Renal pelvis (tissue), 12 donors: ENCODE measurements around the gene STK32C. TPM values are rescaled to one million over a fixed set of nuclear protein-coding genes. Genes with fewer than 3 reads are reported as not detected.
A peak's percentile ranks its signal among the peaks of the same experiment; 100 is the strongest.

Source experiments
- DNase-seq: peaks from one replicate; pipeline ENCODE4 v3.0.0-alpha.2; 2013
- long read RNA-seq, 16 experiments: transcript quantifications; one replicate each; lab custom pipeline, GENCODE V29; 2026
- polyA plus RNA-seq, 3 donors: library from polyadenylated mRNA; unstranded; fragments of 120-200 nt; gene quantifications; one replicate each; pipeline ENCODE4 v1.2.1, GENCODE V29; 2013; ENCODE audit not compliant: insufficient read length in 3 of 3

STK32C gene
- polyA plus RNA-seq = 10 to 100 TPM; 11.6 to 15.4 (median 12.4) TPM
- long read RNA-seq, donor 1, transcript STK32C-202 (2 exons, 733 nt) = major isoform, 5 of 9 reads
- long read RNA-seq, donor 1, partial matches to known transcripts = 0 of 9 reads
- long read RNA-seq, donor 1, other reads (novel, unspliced or antisense) = 0 of 9 reads
- long read RNA-seq, donor 2, partial matches to known transcripts = 11 of 16 reads
- long read RNA-seq, donor 2, other reads (novel, unspliced or antisense) = 0 of 16 reads
- long read RNA-seq, donor 3, partial matches to known transcripts = 0 of 5 reads
- long read RNA-seq, donor 3, other reads (novel, unspliced or antisense) = 0 of 5 reads
- long read RNA-seq, donor 4, partial matches to known transcripts = 0 of 4 reads
- long read RNA-seq, donor 4, other reads (novel, unspliced or antisense) = 0 of 4 reads
- long read RNA-seq, donor 5, partial matches to known transcripts = 0 of 2 reads
- long read RNA-seq, donor 5, other reads (novel, unspliced or antisense) = 0 of 2 reads
- long read RNA-seq, donor 6, partial matches to known transcripts = 0 of 3 reads
- long read RNA-seq, donor 6, other reads (novel, unspliced or antisense) = 0 of 3 reads
- long read RNA-seq, donor 7, partial matches to known transcripts = 0 of 4 reads
- long read RNA-seq, donor 7, other reads (novel, unspliced or antisense) = 0 of 4 reads
- long read RNA-seq, donor 8 = 0 reads
- long read RNA-seq, donor 9, transcript STK32C-202 (2 exons, 733 nt) = major isoform, 12 of 14 reads
- long read RNA-seq, donor 9, partial matches to known transcripts = 0 of 14 reads
- long read RNA-seq, donor 9, other reads (novel, unspliced or antisense) = 0 of 14 reads
- long read RNA-seq, donor 10, partial matches to known transcripts = 0 of 3 reads
- long read RNA-seq, donor 10, other reads (novel, unspliced or antisense) = 0 of 3 reads
- long read RNA-seq, donor 11, partial matches to known transcripts = 0 of 2 reads
- long read RNA-seq, donor 11, other reads (novel, unspliced or antisense) = 0 of 2 reads
- long read RNA-seq, donor 12, partial matches to known transcripts = 5 of 6 reads
- long read RNA-seq, donor 12, other reads (novel, unspliced or antisense) = 0 of 6 reads
- long read RNA-seq, donor 13, partial matches to known transcripts = 0 of 5 reads
- long read RNA-seq, donor 13, other reads (novel, unspliced or antisense) = 0 of 5 reads
- long read RNA-seq, donor 14 = 0 reads
- long read RNA-seq, donor 15, transcript STK32C-205 (2 exons, 607 nt) = major isoform, 6 of 11 reads
- long read RNA-seq, donor 15, partial matches to known transcripts = 0 of 11 reads
- long read RNA-seq, donor 15, other reads (novel, unspliced or antisense) = 0 of 11 reads
- long read RNA-seq, donor 16, partial matches to known transcripts = 0 of 4 reads
- long read RNA-seq, donor 16, other reads (novel, unspliced or antisense) = 0 of 4 reads

DNA sequence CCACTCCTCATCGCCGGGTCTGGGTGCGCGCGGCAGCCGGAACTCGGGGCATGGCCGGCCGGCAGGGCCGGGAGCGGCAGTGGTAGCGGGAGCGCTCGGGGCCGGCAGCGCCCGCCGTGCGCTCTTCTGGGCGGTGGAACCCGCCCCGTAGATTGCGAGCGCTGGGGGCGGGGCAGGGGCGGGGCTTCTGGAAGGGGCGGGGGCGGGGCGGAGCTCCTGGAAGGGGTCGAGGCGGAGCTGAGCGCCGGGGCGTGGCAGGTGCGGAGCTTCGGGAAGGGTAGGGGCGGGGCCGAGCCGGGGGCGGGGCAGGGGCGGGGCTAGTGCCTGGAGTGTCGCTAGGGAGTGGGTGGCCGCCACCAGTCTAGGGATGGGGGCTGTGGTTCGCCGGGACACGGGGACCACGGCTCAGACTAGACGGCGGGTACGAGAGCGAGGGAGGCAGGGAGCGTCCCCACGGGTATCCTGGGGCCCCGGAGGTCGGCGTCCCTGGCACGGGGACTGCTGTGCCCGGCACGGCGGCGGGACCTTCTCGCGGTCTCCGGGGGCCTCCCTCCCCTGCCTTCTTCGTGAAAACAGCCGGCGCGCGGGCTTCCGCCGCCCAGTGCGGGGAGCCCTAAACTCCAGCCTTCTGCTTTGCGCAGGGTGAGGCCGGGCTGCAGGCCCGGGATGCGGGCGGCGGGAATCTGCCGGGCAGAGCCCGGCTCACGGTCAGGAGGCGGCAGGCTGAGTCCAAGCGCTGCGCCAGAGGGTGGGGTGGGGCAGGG, at the start of gene STK32C:
Gene STK32C, minus strand, starts transcription at position 128 of the 764 bp plus-strand sequence. Its CDS starts 117 bp downstream, at position 11.
- peak; percentile 87 for DNase-seq

DNA sequence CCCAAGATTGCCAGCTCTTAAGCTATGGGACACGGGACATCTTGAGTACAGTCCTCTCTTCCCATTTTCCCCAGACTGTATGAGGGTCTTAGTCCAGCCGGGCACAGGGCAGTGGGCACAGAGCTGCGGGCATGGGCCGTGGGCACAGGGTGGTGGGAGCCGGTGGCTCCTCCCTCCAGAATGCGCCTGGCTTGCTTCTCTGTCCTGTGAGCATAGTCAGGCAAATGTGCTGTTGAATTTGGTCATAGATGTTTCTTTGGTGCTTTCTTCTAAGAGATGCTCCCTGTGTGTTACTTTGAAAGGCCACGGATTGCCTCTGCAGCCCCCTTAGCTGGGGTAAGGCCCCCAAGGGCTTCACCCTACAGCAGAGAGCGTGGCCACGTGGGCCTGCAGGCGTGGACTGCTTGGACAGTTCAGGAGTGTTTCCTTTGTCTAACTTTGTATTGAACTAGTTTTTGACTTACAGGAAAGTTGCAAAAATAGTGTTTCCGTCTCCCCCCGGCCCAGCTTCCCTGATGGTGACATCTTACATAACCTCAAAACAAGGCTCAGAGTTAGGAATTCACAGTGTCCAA, 49.0 kb upstream of the STK32C start:
- no peak for DNase-seq

- no peak for DNase-seq
Observed at GRCh38 chr10:132355754-132356153, 48.0 kb upstream of the STK32C start.

DNA sequence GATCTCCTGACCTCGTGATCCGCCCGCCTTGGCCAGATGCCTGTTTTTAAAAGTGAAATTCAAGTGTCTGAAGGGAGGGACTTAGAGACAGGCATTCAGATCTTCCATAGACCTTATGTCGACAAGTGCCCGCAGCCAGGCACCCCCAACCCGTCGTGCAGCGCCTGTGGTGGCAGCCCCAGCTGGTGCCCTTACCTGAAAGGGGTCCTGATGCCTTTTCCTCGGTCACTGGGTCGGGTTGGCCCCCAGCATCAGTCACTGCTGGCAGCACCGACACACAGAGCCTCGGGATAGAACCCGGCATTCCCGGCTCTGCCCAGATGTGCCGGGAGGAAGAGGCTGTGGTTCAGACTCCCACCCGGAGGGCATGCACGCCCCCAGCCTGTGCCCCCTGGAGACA, 47.5 kb upstream of the STK32C start:
- no peak for DNase-seq

- DNase-seq = no peak
Observed at GRCh38 chr10:132354356-132355094, 46.8 kb upstream of the STK32C start.

DNA sequence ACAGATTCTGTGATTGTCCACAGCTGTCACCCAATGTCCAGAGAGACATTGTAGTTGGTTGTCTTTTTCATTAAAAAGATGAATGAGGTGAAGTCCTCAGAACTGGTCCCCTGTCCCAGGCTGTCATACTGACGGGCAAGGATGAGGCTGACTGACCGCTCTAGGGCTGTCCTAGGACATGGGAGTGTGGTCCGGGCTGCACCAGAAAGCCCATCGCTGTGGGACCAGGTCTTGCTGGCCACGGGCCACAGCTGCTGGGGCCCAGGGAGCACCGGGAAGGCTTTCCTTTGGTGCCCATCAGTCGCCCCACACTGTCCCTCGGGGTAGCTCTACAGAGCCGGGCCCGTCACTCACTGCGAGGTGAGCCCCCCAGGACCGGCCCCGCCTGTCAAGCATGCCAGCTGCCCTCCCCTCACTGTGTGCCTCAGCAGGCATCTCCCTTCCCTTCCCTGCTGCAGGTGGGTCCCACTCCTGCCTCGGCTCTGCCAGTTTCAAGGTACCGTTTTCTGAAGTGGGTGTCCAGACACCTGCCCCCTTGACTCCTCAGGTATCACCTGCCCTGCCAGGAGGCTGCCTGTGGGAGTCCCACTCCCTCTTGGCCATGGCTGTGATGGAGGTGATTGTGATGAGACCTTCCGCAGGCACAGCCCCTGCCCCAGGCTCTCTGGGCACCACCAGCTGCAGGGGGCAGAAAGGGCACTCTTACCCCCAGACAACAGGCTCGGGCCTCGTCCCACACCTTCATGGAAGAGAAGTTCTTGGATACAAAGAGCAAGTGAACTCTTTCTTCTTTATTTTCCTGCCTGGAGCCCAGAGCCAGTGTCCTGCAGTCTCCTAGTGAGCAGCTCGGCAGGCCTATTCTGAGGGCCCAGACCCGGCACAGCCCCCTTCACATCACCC, 46.0 kb upstream of the STK32C start:
- no peak for DNase-seq

DNA sequence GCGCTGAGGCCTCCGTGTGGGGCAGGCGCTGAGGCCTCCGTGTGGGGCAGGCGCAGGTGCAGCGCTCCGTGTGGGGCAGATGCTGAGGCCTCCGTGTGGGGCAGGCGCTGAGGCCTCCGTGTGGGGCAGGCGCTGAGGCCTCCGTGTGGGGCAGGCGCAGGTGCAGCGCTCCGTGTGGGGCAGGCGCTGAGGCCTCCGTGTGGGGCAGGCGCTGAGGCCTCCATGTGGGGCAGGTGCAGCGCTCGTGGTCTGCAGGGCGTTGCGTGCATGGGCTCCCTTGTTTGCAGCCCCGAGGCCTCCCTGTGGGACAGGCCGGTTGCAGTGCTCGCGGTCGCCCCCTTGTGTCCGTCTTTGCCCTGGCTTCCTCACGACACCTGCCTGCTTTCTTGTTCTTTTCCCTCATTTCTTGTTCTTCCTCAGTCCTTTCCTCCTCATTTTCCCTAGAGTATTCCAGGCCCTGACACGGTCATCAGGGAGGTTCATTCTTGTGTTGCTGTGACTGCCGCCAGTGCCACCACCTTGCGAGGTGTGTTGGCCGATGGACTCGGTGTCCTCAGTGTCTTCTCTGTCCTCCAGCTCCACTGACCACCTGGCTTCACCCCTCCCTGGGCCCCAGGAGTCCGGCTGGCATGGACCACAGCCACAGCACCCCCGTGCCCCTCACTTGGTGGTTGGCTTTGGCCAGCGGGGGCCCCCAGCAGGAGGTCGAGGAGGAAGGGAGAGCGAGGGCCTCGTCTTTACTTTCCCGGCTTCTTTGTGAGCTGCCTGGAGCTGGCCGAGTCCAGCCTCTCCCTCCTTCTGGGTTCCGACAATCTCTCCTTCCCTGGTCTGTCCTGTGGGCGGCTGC, 44.9 kb upstream of the STK32C start:
- peak; percentile 28 for DNase-seq

- DNase-seq = no peak
Observed at GRCh38 chr10:132351611-132352010, 43.9 kb upstream of the STK32C start.

- DNase-seq = no peak
Observed at GRCh38 chr10:132350946-132351345, 43.2 kb upstream of the STK32C start.

GRCh38 chr10:132350391-132350790, 42.6 kb upstream of the STK32C start:
- no peak for DNase-seq

DNA sequence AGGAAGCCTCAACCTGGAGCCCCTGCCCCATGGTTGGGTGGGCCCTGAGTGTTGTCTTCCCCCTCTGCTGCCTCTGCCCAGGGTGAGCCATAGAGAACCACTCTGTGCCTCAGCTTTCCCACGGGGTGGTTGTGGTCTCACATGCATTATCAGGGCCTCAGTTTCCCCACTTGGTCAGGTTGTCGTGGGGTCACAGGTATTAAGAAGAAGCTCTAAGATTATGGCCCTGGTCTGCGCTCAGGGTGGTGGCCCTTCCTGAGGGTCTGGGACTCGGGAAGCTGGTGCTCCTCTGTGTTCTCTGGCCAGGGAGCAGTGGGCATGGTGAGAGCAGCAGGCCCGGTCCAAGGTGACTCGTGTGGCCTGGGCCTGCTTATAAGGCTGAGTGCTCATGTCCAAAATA, 42.0 kb upstream of the STK32C start:
- DNase-seq = no peak

DNA sequence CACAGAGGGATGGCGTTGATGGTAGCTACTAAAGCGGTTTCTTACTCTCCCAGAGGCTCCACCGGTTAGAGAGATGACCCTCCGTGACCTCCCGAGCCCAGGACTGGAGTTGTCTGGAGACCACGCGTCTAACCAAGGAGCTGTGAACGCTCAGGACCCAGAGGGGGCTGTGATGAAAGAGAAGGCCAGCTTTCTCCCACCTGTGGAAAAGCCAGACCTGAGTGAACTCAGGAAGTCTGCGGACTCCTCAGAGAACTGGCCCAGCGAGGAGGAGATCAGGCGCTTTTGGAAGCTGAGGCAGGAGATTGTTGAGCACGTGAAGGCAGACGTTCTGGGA, 40.1 kb upstream of the STK32C start:
- no peak for DNase-seq

DNA sequence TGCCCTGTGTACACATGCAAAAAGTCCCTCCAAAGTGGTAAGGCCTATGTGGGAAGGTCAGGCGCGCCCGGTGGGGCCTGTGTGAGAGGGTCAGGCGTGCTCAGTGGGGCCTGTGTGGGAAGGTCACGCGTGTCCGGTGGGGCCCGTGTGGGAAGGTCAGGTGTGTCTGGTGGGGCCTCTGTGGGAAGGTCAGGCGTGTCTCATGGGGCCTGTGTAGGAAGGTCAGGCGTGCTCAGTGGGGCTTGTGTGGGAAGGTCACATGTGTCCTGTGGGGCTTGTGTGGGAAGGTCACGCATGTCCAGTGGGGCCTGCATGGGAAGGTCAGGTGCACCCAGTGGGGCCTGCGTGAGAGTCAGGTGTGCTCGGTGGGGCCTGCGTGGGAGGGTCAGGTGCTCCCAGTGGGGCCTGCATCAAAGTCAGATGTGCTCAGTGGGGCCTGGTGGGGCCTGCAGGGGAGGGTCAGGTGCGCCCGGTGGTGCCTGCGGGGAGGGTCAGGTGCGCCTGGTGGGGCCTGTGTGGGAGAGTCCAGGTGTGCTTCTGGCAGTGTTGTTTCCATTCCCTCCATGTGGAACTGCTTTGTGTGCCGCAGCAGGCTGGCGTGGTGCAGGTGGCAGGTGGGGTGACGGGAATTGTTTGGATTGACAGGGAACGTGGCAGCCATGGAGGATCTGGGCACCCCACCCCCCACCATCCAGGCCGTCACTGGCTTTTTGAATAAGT, 39.6 kb upstream of the STK32C start:
- DNase-seq = no peak

- DNase-seq = no peak
Observed at GRCh38 chr10:132346806-132347205, 39.1 kb upstream of the STK32C start.

DNA sequence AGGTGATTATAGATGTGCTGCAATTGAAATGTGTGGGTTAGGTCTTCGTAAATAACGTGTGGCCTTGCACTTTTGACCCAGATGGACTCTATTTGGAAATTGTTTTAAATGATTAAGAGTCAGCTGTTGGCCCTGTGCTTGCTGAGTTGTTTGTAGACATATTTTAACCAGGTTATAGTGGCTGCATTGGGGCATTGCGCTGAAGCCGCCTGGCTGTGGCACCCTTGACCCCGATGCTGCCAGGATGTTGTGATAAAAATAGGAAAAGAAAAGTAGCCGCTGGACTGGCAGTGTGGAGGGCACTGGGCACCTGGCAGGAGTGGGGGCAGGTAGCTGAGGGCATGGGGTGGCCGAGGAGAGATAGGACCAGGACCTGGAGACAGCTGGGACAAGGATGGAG, 37.6 kb upstream of the STK32C start:
- no peak for DNase-seq

DNA sequence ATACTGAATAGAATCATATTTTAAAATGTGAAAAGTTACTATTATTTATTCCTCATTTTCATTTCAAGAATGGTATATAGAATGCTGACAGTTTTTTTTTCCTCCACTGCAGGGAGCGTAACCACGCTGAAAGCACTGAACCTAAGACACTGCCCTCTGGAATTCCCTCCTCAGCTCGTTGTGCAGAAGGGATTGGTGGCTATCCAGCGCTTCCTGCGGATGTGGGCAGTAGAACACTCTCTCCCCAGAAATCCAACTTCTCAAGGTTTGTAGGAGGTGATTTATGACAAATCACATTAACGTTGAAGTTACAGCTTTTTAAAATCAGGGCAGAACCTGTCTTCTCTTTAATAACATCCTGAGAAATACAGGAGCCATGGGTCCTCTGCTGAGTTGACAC, 36.6 kb upstream of the STK32C start:
- no peak for DNase-seq

GRCh38 chr10:132342553-132342952, 34.8 kb upstream of the STK32C start:
- DNase-seq = no peak
